Measurements from ENCODE around the gene SLC25A43. TPM values are rescaled to one million over a fixed set of nuclear protein-coding genes. Genes with fewer than 3 reads are reported as not detected.

SLC25A43 gene
- total and polyA plus RNA-seq, 8 donors = 0.58 to 36.2 (median 9.7) TPM

DNA sequence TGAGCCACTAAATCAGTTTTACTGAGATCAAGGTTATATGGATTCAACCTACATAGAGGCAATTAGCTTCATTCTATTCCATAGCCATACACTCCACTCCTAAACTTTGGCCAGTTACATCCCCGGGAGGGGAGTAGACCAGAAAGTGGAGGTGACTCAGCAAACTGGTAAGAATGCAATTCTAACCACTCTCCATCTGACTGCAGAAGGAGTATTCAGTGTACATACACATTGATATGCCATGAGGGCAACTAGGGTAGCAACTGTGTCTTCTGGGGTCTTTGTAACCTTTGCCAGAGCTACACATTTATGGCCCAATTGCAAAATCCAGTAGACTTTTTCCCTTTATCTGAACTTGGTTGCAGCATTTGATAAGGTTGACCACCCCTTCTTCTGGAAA, 7.6 kb downstream of the SLC25A43 start:
- H3K27me3 ChIP-seq = no peaks in the 10 kb centered on the region
- H3K9me3 ChIP-seq = no peaks in the 10 kb centered on the region
- TF ChIP-seq EP300 (IDR thresholded peaks at IDR 0.05) (no peak), POLR2AphosphoS5 (IDR thresholded peaks at IDR 0.05) (no peak), POLR2A (IDR thresholded peaks at IDR 0.05) (no peak)
- TF ChIP-seq, protein P1, sequence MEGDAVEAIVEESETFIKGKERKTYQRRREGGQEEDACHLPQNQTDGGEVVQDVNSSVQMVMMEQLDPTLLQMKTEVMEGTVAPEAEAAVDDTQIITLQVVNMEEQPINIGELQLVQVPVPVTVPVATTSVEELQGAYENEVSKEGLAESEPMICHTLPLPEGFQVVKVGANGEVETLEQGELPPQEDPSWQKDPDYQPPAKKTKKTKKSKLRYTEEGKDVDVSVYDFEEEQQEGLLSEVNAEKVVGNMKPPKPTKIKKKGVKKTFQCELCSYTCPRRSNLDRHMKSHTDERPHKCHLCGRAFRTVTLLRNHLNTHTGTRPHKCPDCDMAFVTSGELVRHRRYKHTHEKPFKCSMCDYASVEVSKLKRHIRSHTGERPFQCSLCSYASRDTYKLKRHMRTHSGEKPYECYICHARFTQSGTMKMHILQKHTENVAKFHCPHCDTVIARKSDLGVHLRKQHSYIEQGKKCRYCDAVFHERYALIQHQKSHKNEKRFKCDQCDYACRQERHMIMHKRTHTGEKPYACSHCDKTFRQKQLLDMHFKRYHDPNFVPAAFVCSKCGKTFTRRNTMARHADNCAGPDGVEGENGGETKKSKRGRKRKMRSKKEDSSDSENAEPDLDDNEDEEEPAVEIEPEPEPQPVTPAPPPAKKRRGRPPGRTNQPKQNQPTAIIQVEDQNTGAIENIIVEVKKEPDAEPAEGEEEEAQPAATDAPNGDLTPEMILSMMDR (IDR thresholded peaks at IDR 0.05) = no peak
- intact Hi-C loops (cut with DNase I; ENCODE audit: low total_unique reads) = no loop called here
- 65 to 95% (median 88%) methylated on average over 1 of the region's 1 CpG for WGBS, 5 donors
- no peak overlapping the region for H3K4me3 ChIP-seq
- peaks cover 0 to 14% (median 8%) of the 10 kb centered on the region in 4 donors for H3K36me3 ChIP-seq
- peaks cover 0 to 13% (median 3%) of the 10 kb centered on the region in 4 donors for H3K4me1 ChIP-seq
- H3K27ac ChIP-seq = no peak overlapping the region
- no peak for DNase-seq

GRCh38 chrX:119407681-119408080, 8.5 kb downstream of the SLC25A43 start:
- Histone ChIP-seq H3K4me3 (no peak overlapping the region), H3K27me3 (no peaks in the 10 kb centered on the region), H3K4me1 (peaks cover 0 to 13% (median 3%) of the 10 kb centered on the region in 4 donors), H3K36me3 (peaks cover 0 to 14% (median 8%) of the 10 kb centered on the region in 4 donors), H3K9me3 (no peaks in the 10 kb centered on the region), H3K27ac (no peak overlapping the region)
- TF ChIP-seq EP300 (IDR thresholded peaks at IDR 0.05) (no peak), POLR2AphosphoS5 (IDR thresholded peaks at IDR 0.05) (no peak), POLR2A (IDR thresholded peaks at IDR 0.05) (no peak)
- TF ChIP-seq, protein P1 (IDR thresholded peaks at IDR 0.05) = no peak
- no peak for DNase-seq
- intact Hi-C loops (cut with DNase I; ENCODE audit: low total_unique reads) = no loop called here
- 74 to 92% (median 85%) methylated on average over 9 of the region's 9 CpGs for WGBS, 5 donors

GRCh38 chrX:119410027-119410819, 11.1 kb downstream of the SLC25A43 start:
- 31 to 52% (median 38%) methylated on average over 7 to 15 of the region's 15 CpGs for WGBS, 5 donors
- TF ChIP-seq, protein P1 (IDR thresholded peaks at IDR 0.05) = no peak
- peak in 1 of 3 donors; percentile 41 for TF ChIP-seq POLR2AphosphoS5 (IDR thresholded peaks at IDR 0.05)
- TF ChIP-seq EP300 (IDR thresholded peaks at IDR 0.05) = no peak
- peak overlapping the region in 2 of 5 donors; percentile 39 to 52 for H3K27ac ChIP-seq
- peaks cover 0 to 14% (median 8%) of the 10 kb centered on the region in 4 donors for H3K36me3 ChIP-seq
- H3K9me3 ChIP-seq = no peaks in the 10 kb centered on the region
- no peak overlapping the region for H3K4me3 ChIP-seq
- H3K27me3 ChIP-seq = no peaks in the 10 kb centered on the region
- peaks cover 0 to 13% (median 3%) of the 10 kb centered on the region in 4 donors for H3K4me1 ChIP-seq
- DNase-seq = peak; percentile 39 to 60
- intact Hi-C loops (cut with DNase I; ENCODE audit: low total_unique reads) = no loop called here

DNA sequence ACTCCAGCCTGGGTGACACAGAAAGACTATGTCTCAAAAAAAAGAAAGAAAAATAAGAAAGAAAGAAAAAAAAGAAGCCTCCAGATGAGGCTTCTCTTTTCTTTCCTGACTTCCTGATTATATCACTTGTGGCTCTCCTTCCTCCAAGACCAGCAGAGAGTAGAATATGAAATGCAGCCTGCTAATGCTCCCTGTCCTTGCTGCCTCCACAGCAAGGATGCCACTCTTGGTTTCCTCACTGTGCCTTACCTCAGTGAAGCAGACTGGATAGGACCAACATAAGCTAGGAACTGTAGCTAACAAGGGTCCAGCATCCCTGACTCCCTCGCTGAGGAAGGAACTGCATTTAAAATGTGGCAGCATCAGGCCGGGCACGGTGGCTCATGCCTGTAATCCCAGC, 11.7 kb downstream of the SLC25A43 start:
- TF ChIP-seq POLR2AphosphoS5 (IDR thresholded peaks at IDR 0.05) (no peak), EP300 (IDR thresholded peaks at IDR 0.05) (no peak), POLR2A (IDR thresholded peaks at IDR 0.05) (no peak)
- TF ChIP-seq, protein P1 (IDR thresholded peaks at IDR 0.05) = no peak
- WGBS, 5 donors = 84 to 97% (median 94%) methylated on average over 3 of the region's 3 CpGs
- DNase-seq = no peak
- Histone ChIP-seq H3K36me3 (peaks cover 0 to 14% (median 8%) of the 10 kb centered on the region in 4 donors), H3K27me3 (no peaks in the 10 kb centered on the region), H3K4me1 (peaks cover 0 to 13% (median 3%) of the 10 kb centered on the region in 4 donors), H3K4me3 (no peak overlapping the region), H3K27ac (peak overlapping the region in 2 of 5 donors; percentile 29 to 41), H3K9me3 (no peaks in the 10 kb centered on the region)
- intact Hi-C loops (cut with DNase I; ENCODE audit: low total_unique reads) = no loop called here

Data from stomach (tissue), 9 donors.